GM12891 (cell line): ENCODE results near the gene KLHL18.

ENCODE experiments used
- POLR2A ChIP-seq: IDR thresholded peaks from 2 replicates; pipeline ENCODE4 v1.6.1; 2011; ENCODE audit warnings: low read depth, low read length, control low read depth
- POLR2AphosphoS5 ChIP-seq: IDR thresholded peaks from 2 replicates; pipeline ENCODE4 v1.6.1; 2011; ENCODE audit warnings: low read depth, low read length, control low read depth
- POU2F2 ChIP-seq: IDR thresholded peaks from 2 replicates; pipeline ENCODE4 v1.6.1; 2011; ENCODE audit warnings: low read depth, mild to moderate bottlenecking, control low read depth, low read length, moderate library complexity
- SPI1 ChIP-seq: IDR thresholded peaks from 2 replicates; pipeline ENCODE4 v1.6.1; 2011; ENCODE audit warnings: low read depth, low read length, control low read depth
- TAF1 ChIP-seq: IDR thresholded peaks from 2 replicates; pipeline ENCODE4 v1.6.1; 2011; ENCODE audit warnings: low read depth, low read length, control low read depth

DNA sequence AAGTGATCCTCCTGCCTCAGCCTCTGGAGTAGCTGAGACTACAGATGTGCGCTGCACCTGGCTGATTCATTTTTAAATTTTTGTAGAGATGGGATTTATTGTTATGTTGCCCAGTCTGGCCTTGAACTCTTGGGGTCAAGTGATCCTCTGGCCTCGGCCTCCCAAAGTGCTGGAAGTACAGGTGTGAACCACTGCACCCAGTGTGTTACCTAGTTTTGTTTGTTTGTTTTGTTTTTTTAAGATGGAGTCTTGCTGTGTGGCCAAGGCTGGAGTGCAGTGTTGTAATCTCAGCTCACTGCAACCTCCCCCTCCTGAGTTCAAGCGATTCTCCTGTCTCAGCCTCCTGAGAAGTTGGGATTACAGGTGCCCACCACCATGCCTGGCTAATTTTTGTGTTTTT, 110.2 kb downstream of the KLHL18 start:
- TF ChIP-seq POLR2A (no peak), POLR2AphosphoS5 (no peak), TAF1 (no peak), POU2F2 (no peak), SPI1 (no peak)
